Erythroblast (primary cell): ENCODE measurements around the gene S1PR4.

ENCODE experiments used
- GATA1 ChIP-seq: IDR thresholded peaks from 2 replicates; pipeline ENCODE4 v1.6.1; 2011; ENCODE audit warnings: low read depth, mild to moderate bottlenecking, control low read depth, low read length, moderate library complexity
- POLR2A ChIP-seq: IDR thresholded peaks from 2 replicates; pipeline ENCODE4 v1.6.1; 2011; ENCODE audit warnings: mild to moderate bottlenecking, low read length

DNA sequence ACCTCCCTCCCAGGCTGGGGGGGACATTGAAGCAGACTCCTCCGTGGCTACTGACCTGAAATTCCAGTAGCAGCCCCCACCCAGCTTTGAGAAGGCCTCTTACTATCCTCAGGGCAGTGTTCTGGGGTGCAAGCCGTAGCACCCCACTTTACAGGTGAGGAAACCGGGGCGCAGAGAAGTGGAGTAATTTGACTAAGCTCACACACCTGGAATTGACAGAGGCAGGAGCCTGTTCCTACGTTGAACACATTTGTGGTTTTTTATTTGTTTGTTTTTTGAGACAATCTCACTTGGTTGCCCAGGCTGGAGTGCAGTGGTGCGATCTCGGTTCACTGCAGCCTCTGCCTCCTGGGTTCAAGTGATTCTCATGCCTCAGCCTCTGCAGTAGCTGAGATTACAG lies 14.6 kb upstream of the S1PR4 start:
- TF ChIP-seq POLR2A (no peak), GATA1 (no peak)
